ENCODE measurements around the gene PAX2.
A peak's percentile ranks its signal among the peaks of the same experiment; 100 is the strongest.

The PAX2 gene

GRCh38 chr10:100829097-100829870, 83.9 kb downstream of the PAX2 start:
- H2AFZ ChIP-seq (ENCODE audit: low read depth, low read length, severe bottlenecking): no peak overlapping the region

GRCh38 chr10:100829933-100830727, 84.7 kb downstream of the PAX2 start:
- Histone ChIP-seq H3F3A (ENCODE audit: insufficient read depth) (no peaks in the 10 kb centered on the region), H3K27ac (ENCODE audit: low read depth, low read length) (no peak overlapping the region), H4K20me1 (ENCODE audit: low read depth, low read length) (no peaks in the 10 kb centered on the region), H3K27me3 (ENCODE audit: low read length) (no peaks in the 10 kb centered on the region), H3K79me2 (ENCODE audit: insufficient read depth, low read length) (no peaks in the 10 kb centered on the region), H3K9me2 (replicated peaks; ENCODE audit: insufficient read depth, low read length) (no peaks in the 10 kb centered on the region), H3K9me3 (ENCODE audit: insufficient read depth, low read length) (no peaks in the 10 kb centered on the region), H2AFZ (ENCODE audit: low read depth, low read length, severe bottlenecking) (no peak overlapping the region), H3K4me2 (ENCODE audit: low read depth, low read length, poor library complexity, severe bottlenecking) (no peak overlapping the region), H3K4me3 (ENCODE audit: insufficient read depth, low read length, poor library complexity, severe bottlenecking) (no peak overlapping the region), H3K9ac (ENCODE audit: low read length) (no peak overlapping the region), H3K36me3 (ENCODE audit: low read length) (no peaks in the 10 kb centered on the region)
- no peak for TF ChIP-seq CTCF (IDR thresholded peaks at IDR 0.05; ENCODE audit: insufficient read depth, low read length, poor library complexity, severe bottlenecking)
- TF ChIP-seq EZH2phosphoT487 (conservative IDR thresholded peaks at IDR 0.05; ENCODE audit: low read length): no peak

More at GRCh38 chr10:100829097-100829870, 83.9 kb downstream of the PAX2 start:
- Histone ChIP-seq H3K9me3 (ENCODE audit: insufficient read depth, low read length) (no peaks in the 10 kb centered on the region), H3K36me3 (ENCODE audit: low read length) (no peaks in the 10 kb centered on the region), H3K27ac (ENCODE audit: low read depth, low read length) (no peak overlapping the region), H3K79me2 (ENCODE audit: insufficient read depth, low read length) (no peaks in the 10 kb centered on the region), H3K9ac (ENCODE audit: low read length) (no peak overlapping the region), H3F3A (ENCODE audit: insufficient read depth) (no peaks in the 10 kb centered on the region), H4K20me1 (ENCODE audit: low read depth, low read length) (no peaks in the 10 kb centered on the region), H3K4me3 (ENCODE audit: insufficient read depth, low read length, poor library complexity, severe bottlenecking) (no peak overlapping the region), H3K9me2 (replicated peaks; ENCODE audit: insufficient read depth, low read length) (no peaks in the 10 kb centered on the region), H3K27me3 (ENCODE audit: low read length) (no peaks in the 10 kb centered on the region), H3K4me2 (ENCODE audit: low read depth, low read length, poor library complexity, severe bottlenecking) (peak overlapping the region; percentile 58)
- TF ChIP-seq CTCF (IDR thresholded peaks at IDR 0.05; ENCODE audit: insufficient read depth, low read length, poor library complexity, severe bottlenecking) (no peak), EZH2phosphoT487 (conservative IDR thresholded peaks at IDR 0.05; ENCODE audit: low read length) (no peak)

GRCh38 chr10:100830728-100831111, 85.3 kb downstream of the PAX2 start:
- H3K27me3 ChIP-seq (ENCODE audit: low read length): no peaks in the 10 kb centered on the region
- H3K27ac ChIP-seq (ENCODE audit: low read depth, low read length): no peak overlapping the region
- H3K4me2 ChIP-seq (ENCODE audit: low read depth, low read length, poor library complexity, severe bottlenecking): no peak overlapping the region
- no peaks in the 10 kb centered on the region for H3K9me2 ChIP-seq (replicated peaks; ENCODE audit: insufficient read depth, low read length)
- H2AFZ ChIP-seq (ENCODE audit: low read depth, low read length, severe bottlenecking): no peak overlapping the region
- TF ChIP-seq CTCF (IDR thresholded peaks at IDR 0.05; ENCODE audit: insufficient read depth, low read length, poor library complexity, severe bottlenecking): no peak
- no peak for TF ChIP-seq EZH2phosphoT487 (conservative IDR thresholded peaks at IDR 0.05; ENCODE audit: low read length)
- no peaks in the 10 kb centered on the region for H4K20me1 ChIP-seq (ENCODE audit: low read depth, low read length)
- no peak overlapping the region for H3K4me3 ChIP-seq (ENCODE audit: insufficient read depth, low read length, poor library complexity, severe bottlenecking)
- H3K79me2 ChIP-seq (ENCODE audit: insufficient read depth, low read length): no peaks in the 10 kb centered on the region
- H3K9me3 ChIP-seq (ENCODE audit: insufficient read depth, low read length): no peaks in the 10 kb centered on the region
- no peaks in the 10 kb centered on the region for H3F3A ChIP-seq (ENCODE audit: insufficient read depth)
- no peak overlapping the region for H3K9ac ChIP-seq (ENCODE audit: low read length)
- no peaks in the 10 kb centered on the region for H3K36me3 ChIP-seq (ENCODE audit: low read length)
